Measurements from ENCODE around the gene LILRA1.
A peak's percentile ranks its signal among the peaks of the same experiment; 100 is the strongest.
"Not testable (repeated sequence)": the region's sequence is repeated elsewhere in the genome, so short reads cannot be mapped to it uniquely, and the experiment has no call there.

LILRA1 gene

GRCh38 chr19:54563206-54563605 is 30.2 kb upstream of the LILRA1 start:
- H3K27me3 ChIP-seq (ENCODE audit: insufficient read depth, low read length); H3K14ac ChIP-seq (ENCODE audit: low read length); DNase-seq; H4K12ac ChIP-seq (ENCODE audit: low read depth, low read length); H3K4me2 ChIP-seq (ENCODE audit: low read length); H2AK5ac ChIP-seq (ENCODE audit: low read length); H3K36me3 ChIP-seq (ENCODE audit: control insufficient read depth in 1 of 2, insufficient read depth in 2 of 2, low read length in 2 of 2); H4K91ac ChIP-seq (ENCODE audit: low read depth, low read length); H4K8ac ChIP-seq (ENCODE audit: low read depth, low read length); H3K79me2 ChIP-seq (ENCODE audit: control insufficient read depth, insufficient read depth, low read length, poor library complexity); H3K18ac ChIP-seq (ENCODE audit: low read length); H3K9ac ChIP-seq (ENCODE audit: low read length); H3K4ac ChIP-seq (ENCODE audit: low read depth, low read length); H3K4me3 ChIP-seq (ENCODE audit: low read depth, low read length); H3K4me1 ChIP-seq (ENCODE audit: control insufficient read depth in 1 of 2, insufficient read depth in 2 of 2, low read length in 2 of 2); H3K27ac ChIP-seq (ENCODE audit: low read depth, low read length); H3K23ac ChIP-seq (ENCODE audit: low read length); H3K79me1 ChIP-seq (ENCODE audit: low read length); H2BK120ac ChIP-seq (ENCODE audit: insufficient read depth, low read length, poor library complexity); H2BK5ac ChIP-seq (ENCODE audit: low read depth, low read length, poor library complexity); H2BK12ac ChIP-seq (ENCODE audit: low read length); H2AFZ ChIP-seq (ENCODE audit: insufficient read depth, low read length, poor library complexity): not testable (repeated sequence)
- peaks cover 14% of the 10 kb centered on the region for H3K9me3 ChIP-seq (ENCODE audit: insufficient read depth, low read depth, low read length)
- no CpG with 5 or more reads among the region's 6 CpGs for WGBS (ENCODE audit: extremely low coverage, insufficient coverage, insufficient read length)

DNA sequence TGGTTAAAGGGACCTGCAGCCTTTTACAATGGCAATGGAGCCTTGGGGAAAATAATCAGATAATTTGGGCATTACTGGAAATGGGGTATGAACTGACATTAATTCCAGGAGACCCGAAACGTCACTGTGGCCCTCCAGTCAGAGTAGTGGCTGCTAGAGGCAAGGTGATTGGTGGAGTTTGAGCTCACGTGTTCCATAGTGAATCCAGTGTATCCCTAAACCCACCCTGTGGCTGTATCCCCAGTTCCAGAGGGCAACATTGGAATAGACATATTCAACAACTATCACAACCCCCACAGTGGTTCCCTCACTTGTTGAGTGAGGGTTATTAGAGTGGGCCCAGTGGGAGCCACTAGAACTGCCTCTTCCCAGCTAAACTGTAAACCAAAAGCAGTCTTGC is 23.1 kb upstream of the LILRA1 start:
- Histone ChIP-seq H3K79me2 (ENCODE audit: control insufficient read depth, insufficient read depth, low read length, poor library complexity) (no peaks in the 10 kb centered on the region), H3K79me1 (ENCODE audit: low read length) (no peaks in the 10 kb centered on the region), H3K4me1 (ENCODE audit: control insufficient read depth in 1 of 2, insufficient read depth in 2 of 2, low read length in 2 of 2) (no peaks in the 10 kb centered on the region), H3K14ac (ENCODE audit: low read length) (no peak overlapping the region), H4K91ac (ENCODE audit: low read depth, low read length) (no peak overlapping the region), H3K4me2 (ENCODE audit: low read length) (no peak overlapping the region), H3K27me3 (ENCODE audit: insufficient read depth, low read length) (no peaks in the 10 kb centered on the region), H3K23ac (ENCODE audit: low read length) (no peak overlapping the region), H3K18ac (ENCODE audit: low read length) (no peak overlapping the region), H3K9me3 (ENCODE audit: insufficient read depth, low read depth, low read length) (peaks cover 36% of the 10 kb centered on the region), H3K9ac (ENCODE audit: low read length) (no peak overlapping the region), H2BK12ac (ENCODE audit: low read length) (no peak overlapping the region), H3K4ac (ENCODE audit: low read depth, low read length) (no peak overlapping the region), H2BK120ac (ENCODE audit: insufficient read depth, low read length, poor library complexity) (no peak overlapping the region), H4K12ac (ENCODE audit: low read depth, low read length) (no peak overlapping the region), H3K27ac (ENCODE audit: low read depth, low read length) (no peak overlapping the region), H3K36me3 (ENCODE audit: control insufficient read depth in 1 of 2, insufficient read depth in 2 of 2, low read length in 2 of 2) (no peaks in the 10 kb centered on the region), H2AK5ac (ENCODE audit: low read length) (no peak overlapping the region), H3K4me3 (ENCODE audit: low read depth, low read length) (no peak overlapping the region), H2BK5ac (ENCODE audit: low read depth, low read length, poor library complexity) (no peak overlapping the region), H4K8ac (ENCODE audit: low read depth, low read length) (no peak overlapping the region), H2AFZ (ENCODE audit: insufficient read depth, low read length, poor library complexity) (no peak overlapping the region)
- no CpG with 5 or more reads among the region's 3 CpGs for WGBS (ENCODE audit: extremely low coverage, insufficient coverage, insufficient read length)
- no peak for DNase-seq

- H3K79me2 ChIP-seq (ENCODE audit: control insufficient read depth, insufficient read depth, low read length, poor library complexity); H4K91ac ChIP-seq (ENCODE audit: low read depth, low read length); H3K27me3 ChIP-seq (ENCODE audit: insufficient read depth, low read length); H3K9ac ChIP-seq (ENCODE audit: low read length); H3K4me1 ChIP-seq (ENCODE audit: control insufficient read depth in 1 of 2, insufficient read depth in 2 of 2, low read length in 2 of 2); H3K18ac ChIP-seq (ENCODE audit: low read length); H2AK5ac ChIP-seq (ENCODE audit: low read length); H3K79me1 ChIP-seq (ENCODE audit: low read length); H2AFZ ChIP-seq (ENCODE audit: insufficient read depth, low read length, poor library complexity); DNase-seq; H2BK120ac ChIP-seq (ENCODE audit: insufficient read depth, low read length, poor library complexity); H2BK12ac ChIP-seq (ENCODE audit: low read length); H3K4me2 ChIP-seq (ENCODE audit: low read length); H4K8ac ChIP-seq (ENCODE audit: low read depth, low read length); H3K36me3 ChIP-seq (ENCODE audit: control insufficient read depth in 1 of 2, insufficient read depth in 2 of 2, low read length in 2 of 2); H3K23ac ChIP-seq (ENCODE audit: low read length); H2BK5ac ChIP-seq (ENCODE audit: low read depth, low read length, poor library complexity); H3K14ac ChIP-seq (ENCODE audit: low read length); H4K12ac ChIP-seq (ENCODE audit: low read depth, low read length); H3K27ac ChIP-seq (ENCODE audit: low read depth, low read length); H3K4ac ChIP-seq (ENCODE audit: low read depth, low read length): not testable (repeated sequence)
- peaks cover 50% of the 10 kb centered on the region for H3K9me3 ChIP-seq (ENCODE audit: insufficient read depth, low read depth, low read length)
- peak overlapping the region; percentile 6 for H3K4me3 ChIP-seq (ENCODE audit: low read depth, low read length)
- no CpG with 5 or more reads among the region's 17 CpGs for WGBS (ENCODE audit: extremely low coverage, insufficient coverage, insufficient read length)
These were observed 21.5 kb upstream of the LILRA1 start for GRCh38 chr19:54571715-54572615.

- peak in 1 of 2 donors; percentile 3 for DNase-seq
- no peaks in the 10 kb centered on the region for H3K79me2 ChIP-seq (ENCODE audit: control insufficient read depth, insufficient read depth, low read length, poor library complexity)
- H3K9me3 ChIP-seq (ENCODE audit: insufficient read depth, low read depth, low read length), result peaks cover 55% of the 10 kb centered on the region
- H2BK120ac ChIP-seq (ENCODE audit: insufficient read depth, low read length, poor library complexity), result no peak overlapping the region
- H4K91ac ChIP-seq (ENCODE audit: low read depth, low read length), result no peak overlapping the region
- no CpG with 5 or more reads among the region's 9 CpGs for WGBS (ENCODE audit: extremely low coverage, insufficient coverage, insufficient read length)
- no peak overlapping the region for H3K18ac ChIP-seq (ENCODE audit: low read length)
- no peak overlapping the region for H3K4me3 ChIP-seq (ENCODE audit: low read depth, low read length)
- H3K27me3 ChIP-seq (ENCODE audit: insufficient read depth, low read length), result no peaks in the 10 kb centered on the region
- H3K4me1 ChIP-seq (ENCODE audit: control insufficient read depth in 1 of 2, insufficient read depth in 2 of 2, low read length in 2 of 2), result no peaks in the 10 kb centered on the region
- H3K14ac ChIP-seq (ENCODE audit: low read length), result no peak overlapping the region
- no peak overlapping the region for H2AFZ ChIP-seq (ENCODE audit: insufficient read depth, low read length, poor library complexity)
- no peak overlapping the region for H3K23ac ChIP-seq (ENCODE audit: low read length)
- H3K9ac ChIP-seq (ENCODE audit: low read length), result no peak overlapping the region
- no peak overlapping the region for H2BK5ac ChIP-seq (ENCODE audit: low read depth, low read length, poor library complexity)
- no peaks in the 10 kb centered on the region for H3K36me3 ChIP-seq (ENCODE audit: control insufficient read depth in 1 of 2, insufficient read depth in 2 of 2, low read length in 2 of 2)
- H4K8ac ChIP-seq (ENCODE audit: low read depth, low read length), result no peak overlapping the region
- H3K4ac ChIP-seq (ENCODE audit: low read depth, low read length), result no peak overlapping the region
- H3K79me1 ChIP-seq (ENCODE audit: low read length), result no peaks in the 10 kb centered on the region
- no peak overlapping the region for H3K4me2 ChIP-seq (ENCODE audit: low read length)
- H2AK5ac ChIP-seq (ENCODE audit: low read length), result no peak overlapping the region
- no peak overlapping the region for H4K12ac ChIP-seq (ENCODE audit: low read depth, low read length)
- H3K27ac ChIP-seq (ENCODE audit: low read depth, low read length), result no peak overlapping the region
- no peak overlapping the region for H2BK12ac ChIP-seq (ENCODE audit: low read length)
These were observed 20.6 kb upstream of the LILRA1 start for GRCh38 chr19:54572696-54573311.

All from trophoblast cell (in vitro differentiated cells and primary cell).